ENCODE data around the gene TMEM272.

The TMEM272 gene

DNA sequence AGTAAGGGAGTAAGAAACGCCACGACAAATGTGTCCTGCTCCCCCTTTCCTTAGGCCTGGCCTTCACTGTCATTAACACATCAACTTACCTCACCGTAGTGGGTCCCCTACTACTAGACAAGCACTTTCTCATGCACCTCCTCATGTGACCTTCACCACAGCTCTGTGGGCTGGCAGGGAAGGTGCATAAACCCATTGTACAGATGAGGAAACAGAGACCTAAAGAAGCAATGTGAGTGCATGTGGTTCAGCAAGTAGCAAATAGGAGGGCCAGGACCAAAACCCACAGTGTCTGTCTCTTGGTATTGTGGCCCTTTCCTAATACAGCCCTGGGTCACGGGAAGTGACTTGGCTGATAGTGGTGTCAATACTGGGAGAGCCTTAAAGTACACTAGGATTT is 22.1 kb upstream of the TMEM272 start:
- no peak for TF ChIP-seq ZNF274 (IDR thresholded peaks at IDR 0.05; ENCODE audit: low read depth, low read length)
- no peak for TF ChIP-seq YY1 (IDR thresholded peaks at IDR 0.05; ENCODE audit: insufficient read depth, insufficient read length)
- TF ChIP-seq SUZ12 (IDR thresholded peaks at IDR 0.05; ENCODE audit: extremely low read depth, insufficient read depth, insufficient read length), result no peak
- H3K4me3 ChIP-seq (ENCODE audit: insufficient read length, low read depth), result no peak overlapping the region
- no peaks in the 10 kb centered on the region for H3K9me3 ChIP-seq (ENCODE audit: insufficient read depth, low read length)
- no peaks in the 10 kb centered on the region for H3K36me3 ChIP-seq (ENCODE audit: insufficient read depth, insufficient read length, low read length)
- DNase-seq (ENCODE audit: low read depth, low spot score), result no peak
- no peaks in the 10 kb centered on the region for H3K4me1 ChIP-seq (ENCODE audit: insufficient read depth, insufficient read length)
- H3K27me3 ChIP-seq (ENCODE audit: insufficient read depth, insufficient read length), result no peaks in the 10 kb centered on the region
- H3K9ac ChIP-seq (ENCODE audit: insufficient read length, low read depth), result no peak overlapping the region

DNA sequence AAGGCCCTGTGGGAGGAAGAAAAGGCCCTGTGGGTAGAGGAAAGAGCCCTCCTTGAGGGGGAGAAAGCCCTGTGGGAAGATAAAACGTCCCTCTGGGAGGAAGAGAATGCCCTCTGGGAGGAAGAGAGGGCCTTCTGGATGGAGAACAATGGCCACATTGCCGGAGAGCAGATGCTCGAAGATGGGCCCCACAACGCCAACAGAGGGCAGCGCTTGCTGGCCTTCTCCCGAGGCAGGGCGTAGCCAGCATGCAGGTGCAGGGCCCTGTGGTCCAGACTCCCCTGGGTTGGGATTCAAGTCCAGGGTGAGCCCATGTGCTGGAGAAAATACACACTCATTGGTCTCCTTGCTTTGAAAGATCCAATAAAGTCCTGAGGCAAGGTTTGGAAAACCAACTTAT is 20.9 kb upstream of the TMEM272 start:
- H3K27me3 ChIP-seq (ENCODE audit: insufficient read depth, insufficient read length), result no peaks in the 10 kb centered on the region
- DNase-seq (ENCODE audit: low read depth, low spot score), result no peak

DNA sequence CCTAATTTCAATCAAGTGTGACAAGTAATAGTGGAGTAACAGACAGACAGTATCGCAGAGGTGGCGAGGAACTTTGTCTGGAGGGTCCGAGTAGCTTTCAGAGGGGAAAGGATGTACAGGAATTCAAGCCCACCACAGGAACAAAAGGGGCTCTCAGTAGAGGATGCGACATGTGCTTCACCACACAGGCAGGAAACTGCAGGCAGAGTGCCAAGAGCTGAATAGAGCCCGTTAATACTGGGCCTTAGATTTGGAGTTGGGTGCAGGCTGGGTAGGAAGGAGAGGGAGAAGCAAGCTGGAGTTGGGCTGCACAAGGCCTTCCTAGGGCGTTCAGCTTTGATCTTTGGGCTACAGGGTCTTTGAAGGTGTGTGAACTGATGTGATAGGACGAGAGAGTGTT is 18.0 kb upstream of the TMEM272 start:
- TF ChIP-seq ZNF274 (IDR thresholded peaks at IDR 0.05; ENCODE audit: low read depth, low read length) (no peak), SUZ12 (IDR thresholded peaks at IDR 0.05; ENCODE audit: extremely low read depth, insufficient read depth, insufficient read length) (no peak), YY1 (IDR thresholded peaks at IDR 0.05; ENCODE audit: insufficient read depth, insufficient read length) (no peak)
- Histone ChIP-seq H3K9ac (ENCODE audit: insufficient read length, low read depth) (no peak overlapping the region), H3K9me3 (ENCODE audit: insufficient read depth, low read length) (no peaks in the 10 kb centered on the region), H3K4me3 (ENCODE audit: insufficient read length, low read depth) (no peak overlapping the region), H3K27me3 (ENCODE audit: insufficient read depth, insufficient read length) (no peaks in the 10 kb centered on the region), H3K36me3 (ENCODE audit: insufficient read depth, insufficient read length, low read length) (no peaks in the 10 kb centered on the region), H3K4me1 (ENCODE audit: insufficient read depth, insufficient read length) (no peaks in the 10 kb centered on the region)
- DNase-seq (ENCODE audit: low read depth, low spot score), result no peak

More for the DNA sequence above, 20.9 kb upstream of the TMEM272 start:
- no peak for TF ChIP-seq SUZ12 (IDR thresholded peaks at IDR 0.05; ENCODE audit: extremely low read depth, insufficient read depth, insufficient read length)
- TF ChIP-seq ZNF274 (IDR thresholded peaks at IDR 0.05; ENCODE audit: low read depth, low read length), result no peak
- TF ChIP-seq YY1 (IDR thresholded peaks at IDR 0.05; ENCODE audit: insufficient read depth, insufficient read length), result no peak
- H3K4me1 ChIP-seq (ENCODE audit: insufficient read depth, insufficient read length), result no peaks in the 10 kb centered on the region
- H3K36me3 ChIP-seq (ENCODE audit: insufficient read depth, insufficient read length, low read length), result no peaks in the 10 kb centered on the region
- no peak overlapping the region for H3K4me3 ChIP-seq (ENCODE audit: insufficient read length, low read depth)
- no peaks in the 10 kb centered on the region for H3K9me3 ChIP-seq (ENCODE audit: insufficient read depth, low read length)
- H3K9ac ChIP-seq (ENCODE audit: insufficient read length, low read depth), result no peak overlapping the region

DNA sequence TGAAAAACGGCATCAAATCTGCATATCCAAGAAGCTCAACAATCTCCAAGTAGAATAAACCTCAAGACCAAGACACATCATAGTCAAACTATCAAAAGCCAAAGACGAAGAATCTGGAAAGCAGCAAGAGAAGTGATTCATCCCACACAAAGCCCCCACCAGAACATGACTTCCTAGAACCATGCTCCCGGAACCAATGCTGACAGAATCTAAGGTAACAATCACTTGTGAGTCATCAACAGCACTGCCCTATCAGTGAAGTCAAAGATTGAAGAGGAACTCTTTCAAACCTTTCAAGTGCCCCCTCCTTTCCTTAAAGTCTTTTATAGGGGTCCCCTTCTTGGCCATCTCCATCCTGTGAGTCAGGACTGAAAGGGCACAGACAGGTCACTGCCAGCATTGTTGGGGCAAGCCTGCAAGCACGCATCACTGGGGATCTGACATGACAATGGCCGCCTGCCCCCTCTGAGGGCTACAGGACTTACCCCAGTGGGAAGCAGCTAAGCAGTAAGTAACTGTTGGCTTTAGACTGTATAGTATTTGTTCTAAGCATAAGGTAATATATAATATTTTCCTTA is 16.8 kb upstream of the TMEM272 start, which contains the start of gene CCDC70:
Gene CCDC70 (plus strand): TSS at position 247 of the 578 bp plus-strand sequence. CDS start 3,443 bp downstream, outside the sequence.
- Histone ChIP-seq H3K4me1 (ENCODE audit: insufficient read depth, insufficient read length) (no peaks in the 10 kb centered on the region), H3K9ac (ENCODE audit: insufficient read length, low read depth) (no peak within 1 kb of the TSS), H3K4me3 (ENCODE audit: insufficient read length, low read depth) (no peak within 1 kb of the TSS), H3K27me3 (ENCODE audit: insufficient read depth, insufficient read length) (no peaks in the 10 kb centered on the region), H3K9me3 (ENCODE audit: insufficient read depth, low read length) (no peaks in the 10 kb centered on the region), H3K36me3 (ENCODE audit: insufficient read depth, insufficient read length, low read length) (no peaks in the 10 kb centered on the region)
- TF ChIP-seq SUZ12 (IDR thresholded peaks at IDR 0.05; ENCODE audit: extremely low read depth, insufficient read depth, insufficient read length) (no peak), ZNF274 (IDR thresholded peaks at IDR 0.05; ENCODE audit: low read depth, low read length) (no peak), YY1 (IDR thresholded peaks at IDR 0.05; ENCODE audit: insufficient read depth, insufficient read length) (no peak)
- DNase-seq (ENCODE audit: low read depth, low spot score), result no peak

DNA sequence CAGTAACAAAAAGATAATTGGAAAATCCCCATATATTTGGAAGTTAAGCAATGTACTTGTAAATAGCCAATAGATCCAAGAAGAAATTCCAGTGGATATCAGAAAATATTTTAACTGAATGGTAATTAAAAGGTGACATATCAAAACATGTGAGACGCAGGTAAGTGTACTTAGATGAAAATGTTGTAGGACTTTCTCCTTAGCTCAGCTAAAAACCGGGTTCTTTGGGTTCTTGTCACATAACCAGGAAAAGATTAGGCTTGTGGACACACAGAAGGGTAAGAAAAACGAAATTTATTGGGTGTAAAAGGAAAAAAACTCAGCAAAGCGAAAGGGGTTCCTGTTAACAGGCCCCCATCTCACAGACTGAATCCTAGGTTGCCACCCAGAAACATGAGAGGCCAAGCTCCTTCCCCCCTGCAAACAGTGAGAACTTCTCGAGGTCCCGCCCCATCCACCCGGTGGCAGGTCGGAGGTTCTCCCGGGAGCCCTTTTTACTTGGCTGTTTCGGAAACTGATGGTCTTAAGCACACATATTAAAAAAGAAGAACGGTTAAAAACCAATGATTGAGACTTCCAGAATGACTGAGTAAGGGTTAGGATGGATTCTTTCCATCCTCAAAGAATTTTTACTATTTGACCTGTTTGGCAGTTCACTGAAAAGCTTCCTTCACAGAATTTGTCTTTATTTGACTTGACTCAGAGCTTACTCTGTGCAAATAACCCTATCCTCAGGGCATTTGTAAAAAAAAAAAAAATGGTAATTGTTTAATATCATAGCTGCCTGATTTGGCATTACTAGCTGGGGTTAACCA is 13.7 kb upstream of the TMEM272 start:
- Histone ChIP-seq H3K4me1 (ENCODE audit: insufficient read depth, insufficient read length) (no peaks in the 10 kb centered on the region), H3K36me3 (ENCODE audit: insufficient read depth, insufficient read length, low read length) (no peaks in the 10 kb centered on the region), H3K9me3 (ENCODE audit: insufficient read depth, low read length) (no peaks in the 10 kb centered on the region), H3K4me3 (ENCODE audit: insufficient read length, low read depth) (no peak overlapping the region), H3K9ac (ENCODE audit: insufficient read length, low read depth) (no peak overlapping the region), H3K27me3 (ENCODE audit: insufficient read depth, insufficient read length) (no peaks in the 10 kb centered on the region)
- DNase-seq (ENCODE audit: low read depth, low spot score), result no peak
- TF ChIP-seq YY1 (IDR thresholded peaks at IDR 0.05; ENCODE audit: insufficient read depth, insufficient read length), result no peak

DNA sequence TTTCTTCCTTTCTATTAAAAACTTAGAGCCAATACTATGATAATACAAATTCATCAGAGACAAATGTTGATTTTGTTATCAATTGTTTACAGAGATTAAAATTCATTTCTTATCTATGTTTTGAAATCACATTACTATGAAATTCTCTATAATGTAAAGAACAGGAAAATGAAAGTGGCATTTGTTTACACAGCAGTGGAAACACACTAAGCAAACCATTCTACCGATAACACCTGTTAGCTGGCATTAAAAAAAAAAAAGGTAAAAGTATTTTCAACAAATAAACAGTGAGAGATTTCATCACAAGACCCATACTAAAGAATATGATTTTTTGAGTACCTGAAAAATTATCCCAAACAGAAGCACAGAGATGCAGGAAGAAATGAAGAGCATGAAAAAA is 12.0 kb upstream of the TMEM272 start:
- no peak for TF ChIP-seq YY1 (IDR thresholded peaks at IDR 0.05; ENCODE audit: insufficient read depth, insufficient read length)
- no peak for TF ChIP-seq ZNF274 (IDR thresholded peaks at IDR 0.05; ENCODE audit: low read depth, low read length)
- TF ChIP-seq SUZ12 (IDR thresholded peaks at IDR 0.05; ENCODE audit: extremely low read depth, insufficient read depth, insufficient read length), result no peak
- H3K9me3 ChIP-seq (ENCODE audit: insufficient read depth, low read length), result no peaks in the 10 kb centered on the region
- H3K36me3 ChIP-seq (ENCODE audit: insufficient read depth, insufficient read length, low read length), result no peaks in the 10 kb centered on the region
- DNase-seq (ENCODE audit: low read depth, low spot score), result no peak
- no peaks in the 10 kb centered on the region for H3K4me1 ChIP-seq (ENCODE audit: insufficient read depth, insufficient read length)
- no peaks in the 10 kb centered on the region for H3K27me3 ChIP-seq (ENCODE audit: insufficient read depth, insufficient read length)
- H3K4me3 ChIP-seq (ENCODE audit: insufficient read length, low read depth), result no peak overlapping the region
- no peak overlapping the region for H3K9ac ChIP-seq (ENCODE audit: insufficient read length, low read depth)

DNA sequence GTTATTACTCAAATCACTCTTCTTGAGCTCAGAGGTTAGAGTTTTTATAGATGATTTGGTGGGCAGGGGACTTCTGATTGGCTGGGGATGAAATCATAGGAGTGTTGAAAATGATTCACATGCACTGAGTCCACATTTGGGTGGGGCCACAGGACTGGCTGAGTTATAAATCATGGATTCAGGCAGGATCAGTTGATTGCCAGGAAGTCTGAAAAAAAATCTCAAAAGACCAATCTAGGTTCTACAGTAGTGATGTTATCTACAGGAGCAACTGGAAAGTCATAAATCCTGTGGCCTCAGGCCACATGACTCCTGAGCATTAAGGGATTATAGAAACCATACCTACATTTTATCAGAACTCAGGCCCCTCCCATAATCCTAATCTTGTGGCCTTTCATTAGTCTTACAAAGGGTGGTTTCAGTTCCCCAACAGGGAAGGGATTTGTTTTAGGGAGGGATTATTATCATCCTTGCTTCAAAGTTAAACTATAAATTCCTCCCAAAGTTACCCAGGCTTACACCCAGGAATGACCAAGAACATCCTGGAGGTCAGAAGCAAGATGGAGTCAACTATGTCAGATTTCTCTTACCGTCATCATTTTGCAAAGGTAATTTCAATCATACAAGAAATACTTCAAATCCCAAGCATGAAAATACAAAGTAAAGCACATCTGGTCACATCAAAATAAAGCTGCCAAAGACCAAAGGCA is 11.2 kb upstream of the TMEM272 start:
- Histone ChIP-seq H3K4me1 (ENCODE audit: insufficient read depth, insufficient read length) (no peaks in the 10 kb centered on the region), H3K9me3 (ENCODE audit: insufficient read depth, low read length) (no peaks in the 10 kb centered on the region), H3K9ac (ENCODE audit: insufficient read length, low read depth) (no peak overlapping the region), H3K36me3 (ENCODE audit: insufficient read depth, insufficient read length, low read length) (no peaks in the 10 kb centered on the region), H3K4me3 (ENCODE audit: insufficient read length, low read depth) (no peak overlapping the region), H3K27me3 (ENCODE audit: insufficient read depth, insufficient read length) (no peaks in the 10 kb centered on the region)
- no peak for DNase-seq (ENCODE audit: low read depth, low spot score)
- TF ChIP-seq ZNF274 (IDR thresholded peaks at IDR 0.05; ENCODE audit: low read depth, low read length), result no peak
- no peak for TF ChIP-seq YY1 (IDR thresholded peaks at IDR 0.05; ENCODE audit: insufficient read depth, insufficient read length)
- TF ChIP-seq SUZ12 (IDR thresholded peaks at IDR 0.05; ENCODE audit: extremely low read depth, insufficient read depth, insufficient read length), result no peak

Data from NT2/D1 (cell line).